Stimulated activated naive B cell treated with anti-CD40 and anti-IgM and Interleukin-4, amounts not matched to agents 10 μg/mL and 1 μg/mL and 100 μg/mL, for 72 hours (primary cell): ENCODE results near the gene SEMA5B.

Experiments
- ATAC-seq, 2 donors: fragments of 150-1000 bp; cut with Tn5 transposase; replicated peaks; 2 replicates each; pipeline ENCODE4 v1.10.0; 2021; ENCODE audit warnings: moderate library complexity in 1 of 2
- DNase-seq: peaks from one replicate; pipeline ENCODE4 v3.0.0; 2021
- H3K27ac Mint-ChIP-seq: one replicate; pipeline ENCODE4 v1.8.0; 2022; ENCODE audit warnings: mild to moderate bottlenecking, mixed read lengths
- H3K27me3 Mint-ChIP-seq, 2 donors: one replicate each; pipeline ENCODE4 v1.8.0; 2022; ENCODE audit warnings: mixed read lengths in 2 of 2
- H3K36me3 Mint-ChIP-seq, 2 donors: one replicate each; pipeline ENCODE4 v1.8.0; 2022; ENCODE audit warnings: mixed read lengths in 2 of 2, mild to moderate bottlenecking in 1 of 2
- H3K4me1 Mint-ChIP-seq, 2 donors: one replicate each; pipeline ENCODE4 v1.8.0; 2022; ENCODE audit warnings: mixed read lengths in 2 of 2, mild to moderate bottlenecking in 1 of 2
- H3K4me3 Mint-ChIP-seq, 2 donors: one replicate each; pipeline ENCODE4 v1.8.0; 2022; ENCODE audit warnings: mild to moderate bottlenecking in 2 of 2, mixed read lengths in 2 of 2, moderate library complexity in 1 of 2
- H3K9me3 Mint-ChIP-seq, 2 donors: one replicate each; pipeline ENCODE4 v1.8.0; 2022; ENCODE audit warnings: mixed read lengths in 2 of 2, mild to moderate bottlenecking in 1 of 2

The SEMA5B gene

DNA sequence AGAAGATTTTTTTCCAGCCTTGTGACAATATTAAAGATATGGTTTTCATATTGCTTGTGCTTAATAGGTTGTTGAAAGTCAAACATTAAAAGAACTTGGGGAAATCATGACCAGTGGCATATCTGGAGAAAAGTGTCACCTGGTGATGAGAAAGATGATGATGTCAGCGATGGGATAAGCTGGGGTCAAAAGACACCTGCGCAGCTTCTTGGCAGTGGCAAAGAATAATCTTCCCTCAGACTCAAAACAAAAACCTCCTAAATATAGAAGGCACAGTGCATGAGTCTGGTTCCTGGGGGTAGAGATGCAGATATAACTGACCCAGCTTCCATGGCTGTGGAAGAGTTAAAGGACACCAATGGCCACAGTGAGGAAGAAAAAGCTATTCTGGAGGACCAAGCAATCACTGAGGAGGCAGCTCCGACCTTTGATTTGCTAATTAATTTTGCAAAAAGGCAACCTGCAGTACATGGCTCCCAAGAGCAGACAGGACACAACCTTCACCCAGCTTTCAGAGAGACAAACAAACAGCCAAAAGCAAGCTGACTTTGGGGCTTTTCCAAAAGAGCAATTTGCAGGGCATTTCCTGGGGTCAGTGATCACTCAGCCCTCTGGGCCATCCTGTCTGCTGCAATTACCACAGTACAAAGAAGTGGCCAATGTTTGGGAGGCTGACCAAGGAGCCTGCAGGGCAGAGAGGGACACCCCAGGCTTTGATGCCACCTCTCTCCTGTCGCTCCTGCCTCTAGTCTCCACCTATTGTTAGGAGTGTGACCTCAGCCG is 17.6 kb upstream of the SEMA5B start:
- ATAC-seq (no peak), DNase-seq (no peak)
- Mint-ChIP-seq H3K4me1 (no peaks in the 10 kb centered on the region), H3K36me3 (no peaks in the 10 kb centered on the region), H3K4me3 (no peak overlapping the region), H3K27ac (no peak overlapping the region), H3K27me3 (peaks cover 7 to 12% of the 10 kb centered on the region in 2 donors), H3K9me3 (no peaks in the 10 kb centered on the region)

DNA sequence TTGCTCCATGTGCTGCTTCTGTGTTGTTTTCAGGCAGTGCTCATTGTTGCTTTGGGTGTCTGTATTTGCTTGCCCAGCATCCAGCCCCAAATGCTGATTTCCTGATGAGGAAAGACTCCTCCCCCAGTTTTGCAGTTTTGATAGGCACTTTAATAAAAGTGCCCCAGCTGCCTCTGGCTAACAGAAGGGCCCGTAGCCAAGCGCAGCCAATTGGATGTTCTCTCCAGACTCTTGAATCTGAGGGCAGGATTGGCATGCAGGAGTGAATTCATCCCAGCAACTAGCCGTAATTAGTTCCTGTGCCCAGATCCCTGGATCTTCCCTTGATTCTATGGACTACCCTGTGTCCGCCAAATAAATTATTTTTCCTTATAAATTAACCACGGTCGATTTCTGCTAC is 14.8 kb upstream of the SEMA5B start:
- Mint-ChIP-seq H3K4me3 (no peak overlapping the region), H3K9me3 (no peaks in the 10 kb centered on the region), H3K27me3 (peaks cover 25 to 30% of the 10 kb centered on the region in 2 donors), H3K36me3 (no peaks in the 10 kb centered on the region), H3K4me1 (no peaks in the 10 kb centered on the region), H3K27ac (no peak overlapping the region)
- ATAC-seq (no peak), DNase-seq (no peak)

DNA sequence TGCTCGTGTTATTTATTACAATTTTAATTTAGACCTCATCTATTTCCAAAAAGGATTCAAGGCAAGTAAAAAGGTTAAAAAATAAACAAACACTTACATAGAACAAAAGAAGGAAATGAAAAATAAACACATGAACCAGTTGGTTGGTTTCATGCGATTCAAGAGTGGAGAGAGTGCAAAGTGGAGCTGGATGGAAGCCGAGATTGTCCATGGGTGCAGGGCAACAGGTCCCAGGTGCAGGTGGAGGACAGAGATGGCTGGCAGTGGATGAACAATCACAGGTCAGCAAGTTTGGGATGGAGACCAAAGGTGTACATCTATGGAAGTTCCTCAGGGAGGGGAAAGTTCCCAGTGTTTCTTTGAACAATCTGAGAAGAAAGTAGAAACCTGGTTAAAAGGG is 11.6 kb upstream of the SEMA5B start:
- DNase-seq = no peak
- H3K27ac Mint-ChIP-seq = no peak overlapping the region
- H3K9me3 Mint-ChIP-seq = no peaks in the 10 kb centered on the region
- no peaks in the 10 kb centered on the region for H3K4me1 Mint-ChIP-seq
- no peaks in the 10 kb centered on the region for H3K36me3 Mint-ChIP-seq
- peaks cover 40 to 49% of the 10 kb centered on the region in 2 donors for H3K27me3 Mint-ChIP-seq
- no peak overlapping the region for H3K4me3 Mint-ChIP-seq
- ATAC-seq = no peak

DNA sequence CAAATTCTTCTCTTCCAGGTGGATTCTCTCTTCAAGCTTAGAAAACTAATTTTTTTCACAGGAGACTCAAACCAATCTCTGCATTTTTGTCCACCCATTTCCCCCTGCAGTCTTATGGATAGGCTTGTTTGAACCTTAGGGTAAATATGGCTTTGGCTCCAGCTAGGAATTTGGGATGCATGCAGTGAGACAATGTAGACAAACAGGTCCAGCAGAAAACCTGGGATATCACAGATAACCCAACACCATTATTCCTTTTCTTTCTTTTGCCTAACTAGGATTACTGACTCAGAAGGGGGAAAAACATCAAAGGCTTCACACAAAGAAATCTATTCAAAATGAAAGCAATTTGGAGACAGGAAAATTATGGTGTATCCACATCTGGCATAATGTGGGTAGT is 11.2 kb upstream of the SEMA5B start:
- Mint-ChIP-seq H3K9me3 (no peaks in the 10 kb centered on the region), H3K4me1 (no peaks in the 10 kb centered on the region), H3K36me3 (no peaks in the 10 kb centered on the region), H3K4me3 (no peak overlapping the region), H3K27ac (no peak overlapping the region), H3K27me3 (peaks cover 43 to 52% of the 10 kb centered on the region in 2 donors)
- DNase-seq = no peak
- ATAC-seq = no peak

DNA sequence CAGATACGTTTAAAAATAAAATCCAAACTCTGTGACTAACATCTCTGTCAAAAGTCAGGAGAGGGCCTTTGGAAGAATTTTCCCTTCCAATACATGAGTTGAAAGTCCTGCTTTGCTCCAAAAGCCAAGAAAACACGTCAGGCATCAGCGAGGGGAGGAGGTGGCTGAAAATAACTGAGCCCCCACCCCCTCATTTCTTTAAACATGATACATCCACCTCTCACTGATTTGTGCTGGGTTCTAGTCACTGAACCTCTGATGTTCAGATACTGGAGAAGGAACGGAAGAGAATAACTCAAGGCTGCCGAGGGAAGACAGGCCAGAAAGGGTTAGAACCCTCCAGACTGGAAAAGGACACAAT is 9.4 kb upstream of the SEMA5B start:
- no peak overlapping the region for H3K27ac Mint-ChIP-seq
- no peaks in the 10 kb centered on the region for H3K9me3 Mint-ChIP-seq
- DNase-seq (no peak), ATAC-seq (no peak)
- H3K4me1 Mint-ChIP-seq = no peaks in the 10 kb centered on the region
- H3K36me3 Mint-ChIP-seq = no peaks in the 10 kb centered on the region
- peaks cover 47 to 52% of the 10 kb centered on the region in 2 donors for H3K27me3 Mint-ChIP-seq
- no peak overlapping the region for H3K4me3 Mint-ChIP-seq

DNA sequence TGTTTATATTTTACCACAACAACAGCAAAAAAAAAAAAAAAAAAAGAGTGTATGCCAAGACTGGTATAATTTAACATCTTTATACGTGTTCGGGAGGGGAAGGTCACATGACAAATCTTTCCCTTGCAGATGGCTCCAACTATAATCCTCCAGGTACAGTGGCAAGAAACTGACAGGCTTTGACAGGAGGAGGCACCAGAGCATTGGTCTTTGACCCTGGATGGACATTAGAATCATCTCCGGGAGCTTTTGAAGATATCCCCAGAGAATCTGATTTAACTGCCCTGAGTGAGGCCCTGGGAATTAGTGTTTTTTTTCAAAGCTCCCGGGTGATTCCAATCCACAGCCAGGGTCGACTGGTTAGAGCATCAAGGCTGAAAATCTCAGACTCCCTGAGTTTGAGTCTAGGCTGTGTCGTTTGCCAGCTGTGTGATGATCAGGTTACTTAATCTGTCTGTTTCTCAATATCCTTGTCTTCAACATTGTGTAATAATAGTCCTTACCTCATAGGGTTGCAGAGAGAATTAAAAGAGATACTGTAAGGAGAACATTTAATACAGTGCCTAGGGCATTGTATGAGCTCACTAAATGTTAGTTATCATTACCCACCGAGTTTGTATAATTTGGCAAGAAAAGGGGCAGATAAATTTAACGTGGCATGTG is 8.9 kb upstream of the SEMA5B start:
- Mint-ChIP-seq H3K27me3 (peaks cover 47 to 52% of the 10 kb centered on the region in 2 donors), H3K36me3 (no peaks in the 10 kb centered on the region), H3K4me1 (no peaks in the 10 kb centered on the region), H3K9me3 (no peaks in the 10 kb centered on the region), H3K4me3 (no peak overlapping the region), H3K27ac (no peak overlapping the region)
- DNase-seq (no peak), ATAC-seq (no peak)

DNA sequence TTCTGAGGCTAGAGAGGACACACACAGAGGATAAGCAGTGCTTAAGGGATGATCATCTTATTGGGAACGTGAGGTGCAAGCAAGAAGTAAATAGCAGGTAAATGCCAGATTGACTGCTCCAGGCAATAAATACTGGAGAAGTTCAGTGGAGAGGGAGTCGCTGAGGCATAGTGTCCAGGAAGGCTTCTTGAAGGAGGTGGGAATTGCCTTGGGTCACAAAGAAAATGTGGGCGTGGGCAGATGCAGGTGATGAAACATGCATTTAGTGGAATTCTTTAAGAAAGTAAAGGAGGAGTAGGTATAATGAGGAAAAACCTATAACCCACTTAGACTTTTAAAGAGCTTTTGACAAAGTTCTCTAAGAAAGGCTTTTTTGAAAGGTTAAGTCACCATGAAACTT is 7.4 kb upstream of the SEMA5B start:
- no peaks in the 10 kb centered on the region for H3K4me1 Mint-ChIP-seq
- H3K9me3 Mint-ChIP-seq = no peaks in the 10 kb centered on the region
- no peak overlapping the region for H3K27ac Mint-ChIP-seq
- H3K27me3 Mint-ChIP-seq = peaks cover 43 to 45% of the 10 kb centered on the region in 2 donors
- no peak overlapping the region for H3K4me3 Mint-ChIP-seq
- ATAC-seq (no peak), DNase-seq (no peak)
- no peaks in the 10 kb centered on the region for H3K36me3 Mint-ChIP-seq

DNA sequence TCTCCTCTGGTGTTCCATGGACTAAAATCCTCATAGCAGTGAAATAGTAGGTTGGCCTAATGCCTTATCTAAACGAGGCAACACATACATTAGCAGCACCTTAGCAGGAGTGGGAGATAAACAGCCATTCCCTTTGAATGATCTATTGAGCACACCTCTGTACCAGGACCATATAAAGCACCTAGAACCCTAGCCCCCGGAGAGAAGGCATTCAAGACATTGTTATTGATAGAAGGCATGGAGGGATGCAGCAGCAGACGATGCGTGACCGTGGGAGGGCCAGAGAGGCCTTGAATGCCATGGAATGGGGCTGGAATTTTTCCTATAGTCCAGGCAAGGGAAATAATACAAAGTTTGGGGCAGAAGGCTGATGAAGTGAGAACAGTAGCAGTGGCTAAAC is 6.6 kb upstream of the SEMA5B start:
- H3K27me3 Mint-ChIP-seq = peaks cover 44 to 48% of the 10 kb centered on the region in 2 donors
- no peak overlapping the region for H3K27ac Mint-ChIP-seq
- no peak overlapping the region for H3K4me3 Mint-ChIP-seq
- DNase-seq = no peak
- H3K4me1 Mint-ChIP-seq = no peaks in the 10 kb centered on the region
- no peak for ATAC-seq
- H3K9me3 Mint-ChIP-seq = no peaks in the 10 kb centered on the region
- H3K36me3 Mint-ChIP-seq = no peaks in the 10 kb centered on the region

DNA sequence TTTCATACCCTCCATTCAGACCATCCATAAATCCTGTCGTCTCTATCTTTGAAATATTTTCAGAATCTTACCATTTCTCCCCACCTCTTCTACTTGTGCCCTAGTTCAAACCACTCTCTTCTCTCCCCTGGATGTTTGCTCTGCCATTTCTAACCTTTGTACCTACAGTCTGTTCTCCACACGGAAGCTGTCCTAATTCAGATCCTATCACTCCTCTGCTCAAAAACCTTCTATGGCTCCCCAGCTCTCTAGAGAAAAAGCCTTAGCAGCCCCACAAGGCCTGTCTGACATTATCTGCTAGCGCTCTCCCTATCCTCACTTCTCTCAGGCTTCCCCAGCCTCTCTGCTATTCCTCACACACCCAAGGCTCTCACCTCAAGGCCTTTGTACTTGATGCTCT is 4.5 kb upstream of the SEMA5B start:
- no peak for DNase-seq
- Mint-ChIP-seq H3K27me3 (peaks cover 42 to 47% of the 10 kb centered on the region in 2 donors), H3K4me1 (peaks cover 5 to 12% of the 10 kb centered on the region in 2 donors)

DNA sequence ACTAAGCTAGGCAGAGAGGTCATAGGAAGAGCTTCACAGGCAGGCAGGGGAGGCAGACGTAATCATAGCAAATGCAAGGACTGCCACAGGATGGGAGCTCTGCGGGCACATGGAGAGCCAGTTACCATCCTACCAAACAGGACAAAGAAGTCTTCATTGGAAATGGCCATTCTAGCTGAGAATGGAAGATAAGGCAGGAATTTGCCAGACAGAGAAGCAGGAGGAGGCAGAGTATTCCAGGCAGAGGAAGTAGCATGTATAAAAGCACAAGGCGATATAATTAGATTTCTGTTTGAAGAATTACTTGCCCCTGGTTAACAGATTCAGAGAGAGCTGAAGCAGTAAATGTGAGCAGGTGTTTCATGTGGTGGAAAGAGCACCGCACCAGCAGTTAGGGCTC is 3.5 kb upstream of the SEMA5B start:
- H3K4me1 Mint-ChIP-seq = peaks cover 10 to 22% of the 10 kb centered on the region in 2 donors
- no peak for DNase-seq
- H3K9me3 Mint-ChIP-seq = no peaks in the 10 kb centered on the region
- no peak overlapping the region for H3K27ac Mint-ChIP-seq
- H3K27me3 Mint-ChIP-seq = peaks cover 49% of the 10 kb centered on the region in 2 donors
- H3K4me3 Mint-ChIP-seq = no peak overlapping the region
- ATAC-seq = no peak
- no peaks in the 10 kb centered on the region for H3K36me3 Mint-ChIP-seq

More for the DNA sequence above, 4.5 kb upstream of the SEMA5B start:
- Mint-ChIP-seq H3K27ac (no peak overlapping the region), H3K9me3 (no peaks in the 10 kb centered on the region), H3K4me3 (no peak overlapping the region), H3K36me3 (no peaks in the 10 kb centered on the region)
- no peak for ATAC-seq

DNA sequence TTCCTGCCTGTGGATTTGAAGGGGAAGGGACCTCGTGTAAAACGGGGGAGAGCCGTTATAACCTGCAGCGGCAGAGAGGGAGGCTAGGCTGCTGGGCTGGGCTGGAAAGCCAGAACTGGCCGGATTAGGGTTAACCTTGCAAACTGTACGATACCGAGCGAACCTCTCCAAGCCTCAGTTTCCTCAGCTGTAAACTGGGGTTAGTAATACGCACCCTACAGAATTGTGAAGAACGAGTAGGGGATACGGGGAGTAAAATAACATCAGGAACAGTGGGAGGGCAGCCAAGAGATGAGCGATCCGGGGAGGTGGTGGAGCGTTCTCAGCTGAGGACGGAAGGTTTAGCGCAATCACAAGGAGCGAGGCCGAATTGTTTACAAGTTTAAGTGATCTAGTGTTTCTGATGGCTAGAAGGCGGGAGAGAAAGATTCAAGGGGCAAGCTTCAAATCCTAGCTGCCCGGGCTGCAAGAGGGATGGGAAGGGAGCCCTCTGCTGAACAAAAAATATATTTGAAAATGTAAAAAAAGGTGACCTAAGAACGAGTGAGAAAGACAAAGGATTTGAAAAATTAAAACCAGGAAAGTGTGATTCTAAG is 768 bp upstream of the SEMA5B start:
- no peaks in the 10 kb centered on the region for H3K36me3 Mint-ChIP-seq
- H3K27me3 Mint-ChIP-seq = peaks cover 52 to 55% of the 10 kb centered on the region in 2 donors
- H3K27ac Mint-ChIP-seq = no peak overlapping the region
- H3K4me3 Mint-ChIP-seq = peak overlapping the region; percentile 64 to 75
- H3K4me1 Mint-ChIP-seq = peaks cover 16 to 26% of the 10 kb centered on the region in 2 donors
- ATAC-seq (peak; percentile 45 to 64), DNase-seq (no peak)
- H3K9me3 Mint-ChIP-seq = no peaks in the 10 kb centered on the region

DNA sequence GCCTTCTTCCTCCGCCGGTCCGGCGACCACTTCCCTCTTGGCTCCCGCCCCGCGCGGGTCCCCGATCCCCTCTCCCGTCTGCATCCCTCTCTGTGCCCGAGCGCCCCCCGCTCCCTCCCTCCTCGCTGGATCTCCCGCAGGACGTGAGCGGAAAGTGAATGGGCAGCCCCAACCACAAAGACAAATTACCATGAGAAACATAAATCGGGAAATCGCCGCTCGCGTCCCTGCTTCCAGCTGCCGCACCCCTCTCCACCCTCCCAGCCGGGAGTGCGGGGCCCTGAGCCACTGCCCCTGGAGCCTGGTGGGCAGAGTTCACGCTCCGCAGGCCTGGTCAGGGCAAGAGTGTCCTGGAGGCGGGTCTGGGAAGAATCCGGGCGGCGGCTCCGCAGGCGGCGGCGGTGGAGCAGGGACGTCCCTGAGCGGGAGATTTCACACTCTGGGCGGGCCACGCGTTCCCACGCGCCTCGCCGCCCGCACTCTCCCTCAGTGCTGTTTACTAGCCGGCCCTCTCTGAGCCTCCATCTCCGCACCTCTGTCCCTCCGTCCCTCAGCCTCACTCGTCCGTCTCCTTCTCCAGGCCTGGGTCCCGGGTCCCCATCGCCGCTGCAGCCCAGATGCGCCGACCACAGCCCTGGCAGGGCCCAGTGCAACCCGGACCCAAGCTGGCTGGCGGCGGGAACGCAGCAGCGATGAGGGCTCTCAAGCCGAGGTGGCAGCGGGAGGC is 835 bp downstream of the SEMA5B start:
- Mint-ChIP-seq H3K27me3 (peaks cover 61 to 64% of the 10 kb centered on the region in 2 donors), H3K36me3 (no peaks in the 10 kb centered on the region), H3K4me1 (peaks cover 16 to 26% of the 10 kb centered on the region in 2 donors), H3K9me3 (no peaks in the 10 kb centered on the region), H3K4me3 (peak overlapping the region; percentile 83 to 85), H3K27ac (no peak overlapping the region)
- DNase-seq = no peak
- ATAC-seq = peak; percentile 15 to 43

DNA sequence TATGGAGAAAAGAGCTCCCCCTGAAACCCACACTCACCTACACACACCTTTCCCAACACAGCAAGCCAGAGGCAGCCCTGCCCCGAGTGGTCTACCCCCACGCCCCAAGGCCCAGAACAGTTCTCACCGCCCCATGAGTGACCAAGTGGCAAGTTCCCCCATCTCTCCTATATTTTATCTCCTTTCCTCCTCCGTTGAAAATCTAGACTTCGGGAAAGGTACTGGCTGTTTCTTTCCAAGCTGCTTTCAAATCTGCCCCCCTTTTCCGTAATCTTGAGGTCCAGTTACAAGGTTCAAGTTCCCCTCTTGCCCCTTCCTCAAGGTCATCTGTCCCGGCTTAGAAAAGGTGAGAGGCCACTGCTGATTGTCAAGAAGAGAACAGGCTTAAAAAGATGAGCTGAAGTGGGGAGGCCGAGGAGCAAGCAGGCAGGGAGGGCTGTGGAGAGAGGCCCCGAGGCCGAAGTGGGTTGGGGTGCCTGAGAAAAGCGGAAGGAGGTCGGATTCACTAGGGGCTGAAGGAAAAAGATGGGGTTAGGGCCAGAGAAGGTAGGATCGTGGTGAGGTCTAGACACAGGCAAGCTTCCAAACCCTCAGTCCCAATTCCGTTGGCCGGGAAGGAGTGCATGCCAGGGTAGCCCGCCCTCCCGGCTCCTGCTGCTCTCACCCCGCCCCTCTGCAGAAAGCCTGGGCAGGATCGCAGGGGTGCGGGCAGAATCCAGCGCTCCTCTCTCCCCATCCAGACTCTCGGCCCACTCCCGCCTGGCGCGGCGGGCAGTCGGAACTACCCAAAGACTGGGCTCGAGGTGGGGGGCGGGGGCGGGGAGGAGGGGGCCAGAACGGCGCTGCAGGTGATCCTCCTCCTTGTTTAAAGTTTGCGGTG is 1.7 kb downstream of the SEMA5B start:
- ATAC-seq (no peak), DNase-seq (no peak)
- Mint-ChIP-seq H3K4me1 (peaks cover 16 to 26% of the 10 kb centered on the region in 2 donors), H3K27ac (no peak overlapping the region), H3K27me3 (peaks cover 64% of the 10 kb centered on the region in 2 donors), H3K4me3 (peak overlapping the region; percentile 68 to 85), H3K9me3 (no peaks in the 10 kb centered on the region), H3K36me3 (no peaks in the 10 kb centered on the region)

DNA sequence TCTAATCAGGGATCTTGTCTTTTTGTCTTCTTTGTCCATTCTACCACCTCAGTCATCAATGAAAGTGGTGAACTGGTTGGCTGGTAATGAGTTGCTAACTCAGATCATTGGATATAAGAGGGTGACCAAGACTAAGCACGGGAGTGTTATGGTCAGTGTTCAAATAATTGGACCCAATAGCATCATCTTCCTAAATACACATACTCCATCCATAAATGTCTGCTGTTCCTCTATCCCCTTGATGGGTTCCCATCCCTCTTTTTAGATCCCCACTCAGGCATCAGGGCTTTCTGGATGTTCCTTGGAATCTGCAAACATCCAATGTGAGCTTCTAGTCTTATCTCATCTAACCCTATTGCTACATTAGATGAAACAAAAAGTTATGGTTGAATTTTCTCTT is 3.5 kb downstream of the SEMA5B start:
- Mint-ChIP-seq H3K36me3 (no peaks in the 10 kb centered on the region), H3K27ac (no peak overlapping the region), H3K27me3 (peaks cover 65% of the 10 kb centered on the region in 2 donors), H3K9me3 (no peaks in the 10 kb centered on the region), H3K4me1 (peaks cover 16 to 26% of the 10 kb centered on the region in 2 donors), H3K4me3 (no peak overlapping the region)
- ATAC-seq (no peak), DNase-seq (no peak)
